SK-N-SH (cell line): ENCODE data around the gene ASB8. TPM values are rescaled to one million over a fixed set of nuclear protein-coding genes. Genes with fewer than 3 reads are reported as not detected.
A peak's percentile ranks its signal among the peaks of the same experiment; 100 is the strongest.

Experiments used
- CTCF ChIA-PET: fragments of 300-600, 350-600 bp; formaldehyde crosslinking; extraction: SDS; loops from one replicate; lab custom pipeline; 2021; lab: Yijun Ruan, JAX
- POLR2A ChIA-PET: fragments of 350-600 bp; sonication (Branson Sonifier 250); formaldehyde crosslinking; extraction: SDS; loops from one replicate; lab custom pipeline; 2020; ENCODE audit warnings: antibody characterized with exemption, inconsistent platforms; lab: Yijun Ruan, JAX
- DNase-seq: peaks from one replicate; pipeline ENCODE4 v3.0.0; 2012
- H2AFZ ChIP-seq: fragments of 200-600 bp; sonication (generic); 2 replicates; pipeline ENCODE4 v1.8.1; 2016; ENCODE audit warnings: antibody characterized with exemption, mild to moderate bottlenecking, low read depth
- H3F3A ChIP-seq: fragments of 200-600 bp; sonication (generic); replicated peaks from 2 replicates; pipeline ENCODE3; 2016; ENCODE audit warnings: antibody characterized with exemption, mild to moderate bottlenecking; ENCODE audit not compliant: insufficient read depth
- H3K27ac ChIP-seq, 2 experiments: fragments of 200-500 bp in 1 of 2; fragments of 200-600 bp in 1 of 2; sonication (Bioruptor generic) in 1 of 2; sonication (generic), shearing (Covaris generic) in 1 of 2; 2 replicates each; pipeline versions ENCODE4 v1.5.1 to v1.6.1; 2014 to 2016; ENCODE audit warnings: low read depth in 2 of 2, inconsistent platforms in 1 of 2, low read length in 1 of 2, mild to moderate bottlenecking in 1 of 2, mixed read lengths in 1 of 2
- H3K27me3 ChIP-seq: fragments of 200-600 bp; sonication (generic), shearing (Covaris generic); 2 replicates; pipeline ENCODE4 v1.6.1; 2016; ENCODE audit warnings: mixed run types; ENCODE audit not compliant: insufficient read depth
- H3K36me3 ChIP-seq, 2 experiments: fragments of 200-500 bp in 1 of 2; fragments of 200-600 bp in 1 of 2; sonication (Bioruptor generic) in 1 of 2; sonication (generic) in 1 of 2; replicated peaks in 1 of 2; 2 replicates each; pipeline versions ENCODE3 to v1.5.1; 2014 to 2016; ENCODE audit warnings: low read length in 1 of 2, mild to moderate bottlenecking in 1 of 2; ENCODE audit not compliant: insufficient read depth in 2 of 2, control insufficient read depth in 1 of 2
- H3K4me1 ChIP-seq, 2 experiments: fragments of 200-500 bp in 1 of 2; fragments of 200-600 bp in 1 of 2; sonication (Bioruptor generic) in 1 of 2; sonication (generic), shearing (Covaris generic) in 1 of 2; 2 replicates each; pipeline versions ENCODE4 v1.5.1 to v1.6.1; 2014 to 2016; ENCODE audit warnings: low read depth in 1 of 2, low read length in 1 of 2, mixed run types in 1 of 2; ENCODE audit not compliant: insufficient read depth in 2 of 2, control insufficient read depth in 1 of 2
- H3K4me2 ChIP-seq: fragments of 200-600 bp; sonication (generic), shearing (Covaris generic); 2 replicates; pipeline ENCODE4 v1.6.1; 2017; ENCODE audit warnings: mixed run types
- H3K4me3 ChIP-seq, 2 experiments: fragments of 200-500 bp in 1 of 2; fragments of 200-600 bp in 1 of 2; sonication (Bioruptor generic) in 1 of 2; sonication (generic), shearing (Covaris generic) in 1 of 2; 2 replicates each; pipeline versions ENCODE4 v1.5.1 to v1.8.1; 2014 to 2016; ENCODE audit warnings: low read depth in 2 of 2, inconsistent platforms in 1 of 2, low read length in 1 of 2, mild to moderate bottlenecking in 1 of 2, mixed read lengths in 1 of 2, moderate library complexity in 1 of 2
- H3K79me2 ChIP-seq: fragments of 200-600 bp; sonication (generic); 2 replicates; pipeline ENCODE4 v1.8.1; 2017; ENCODE audit warnings: mild to moderate bottlenecking; ENCODE audit not compliant: insufficient read depth
- H3K9ac ChIP-seq: fragments of 200-600 bp; sonication (generic); 2 replicates; pipeline ENCODE4 v1.6.1; 2017; ENCODE audit warnings: mixed run types
- H3K9me2 ChIP-seq: fragments of 200-600 bp; sonication (generic); 2 replicates; pipeline ENCODE4 v1.6.1; 2017; ENCODE audit warnings: mixed run types
- H3K9me3 ChIP-seq: fragments of 200-600 bp; sonication (generic); 2 replicates; pipeline ENCODE4 v1.6.1; 2017; ENCODE audit warnings: mixed run types, mild to moderate bottlenecking, moderate library complexity
- H4K20me1 ChIP-seq: fragments of 200-600 bp; sonication (generic); 2 replicates; pipeline ENCODE4 v1.6.1; 2017; ENCODE audit warnings: mild to moderate bottlenecking, mixed run types; ENCODE audit not compliant: insufficient read depth
- CHD2 ChIP-seq: fragments of 150-350 bp; IDR thresholded peaks from 2 replicates; pipeline ENCODE4 v1.6.1; 2018; ENCODE audit warnings: low read length; ENCODE audit not compliant: partially characterized antibody
- CTCF ChIP-seq: fragments of 200-600 bp; sonication (generic); IDR thresholded peaks from 2 replicates; pipeline ENCODE4 v1.6.1; 2017; ENCODE audit warnings: antibody characterized with exemption, mild to moderate bottlenecking, moderate library complexity
- ELF1 ChIP-seq: IDR thresholded peaks from 2 replicates; pipeline ENCODE4 v1.4.0; 2012
- EP300 ChIP-seq, 2 experiments: IDR thresholded peaks; 2 replicates each; pipeline versions ENCODE4 v1.4.0 to v1.6.1; 2012; ENCODE audit warnings: borderline replicate concordance in 1 of 2, low read depth in 1 of 2, low read length in 1 of 2
- FOXJ3 ChIP-seq: sonication (generic); formaldehyde crosslinking; IDR thresholded peaks from 2 replicates; pipeline ENCODE4 v1.5.1; 2020; ENCODE audit warnings: mild to moderate bottlenecking, missing genetic modification reagents
- GABPA ChIP-seq: IDR thresholded peaks from 2 replicates; pipeline ENCODE4 v1.4.0; 2012; ENCODE audit warnings: low read depth, mild to moderate bottlenecking
- GATA2 ChIP-seq: sonication (generic); formaldehyde crosslinking; IDR thresholded peaks from 2 replicates; pipeline ENCODE4 v1.5.0; 2020; ENCODE audit warnings: mild to moderate bottlenecking, missing genetic modification reagents
- MXI1 ChIP-seq: IDR thresholded peaks from 2 replicates; pipeline ENCODE4 v1.6.1; 2012; ENCODE audit warnings: mild to moderate bottlenecking, low read depth, low read length, improper control_type of control experiment
- NRF1 ChIP-seq: IDR thresholded peaks from 2 replicates; pipeline ENCODE4 v1.6.1; 2012; ENCODE audit warnings: low read depth, mild to moderate bottlenecking, low read length
- PBX3 ChIP-seq: IDR thresholded peaks from 2 replicates; pipeline ENCODE4; 2012
- POLR2AphosphoS5 ChIP-seq: IDR thresholded peaks from 2 replicates; pipeline ENCODE4 v1.6.1; 2012; ENCODE audit warnings: low read depth, low read length
- RAD21 ChIP-seq: IDR thresholded peaks from 2 replicates; pipeline ENCODE4 v1.6.1; 2012; ENCODE audit warnings: mild to moderate bottlenecking, low read length
- RFX5 ChIP-seq: IDR thresholded peaks from 2 replicates; pipeline ENCODE4 v1.6.1; 2012; ENCODE audit warnings: mild to moderate bottlenecking, improper control_type of control experiment, low read length
- SIN3A ChIP-seq: IDR thresholded peaks from 2 replicates; pipeline ENCODE4 v1.6.1; 2012; ENCODE audit warnings: low read depth, mild to moderate bottlenecking, low read length, moderate library complexity, borderline replicate concordance
- SMC3 ChIP-seq: IDR thresholded peaks from 2 replicates; pipeline ENCODE4 v1.6.1; 2012; ENCODE audit warnings: low read depth, low read length, improper control_type of control experiment
- TAF1 ChIP-seq: IDR thresholded peaks from 2 replicates; pipeline ENCODE4 v1.6.1; 2012; ENCODE audit warnings: low read depth, mild to moderate bottlenecking, low read length, moderate library complexity, borderline replicate concordance
- TEAD4 ChIP-seq: IDR thresholded peaks from 2 replicates; pipeline ENCODE4 v1.4.0; 2012; ENCODE audit warnings: mild to moderate bottlenecking, borderline replicate concordance; ENCODE audit not compliant: insufficient read depth
- USF2 ChIP-seq: fragments of 150-350 bp; IDR thresholded peaks from 2 replicates; pipeline ENCODE4 v1.6.1; 2017; ENCODE audit warnings: antibody characterized with exemption, low read length, low read depth, borderline replicate concordance
- WGBS: methylation state at CpG from one replicate; pipeline ENCODE4 v1.1.6; 2017; ENCODE audit warnings: low lambda C conversion rate; 5-methylcytosine and 5-hydroxymethylcytosine counted together
- polyA plus RNA-seq, 3 experiments: library from polyadenylated mRNA; depleted of rRNA; stranded (reverse); fragments of >200 nt; gene quantifications; 2 replicates each; pipeline ENCODE4 v1.2.3, GENCODE V29; 2012

ASB8 gene
- polyA plus RNA-seq (2012; rRNA removed): 13.8 and 16.9 TPM in 2 replicates
- polyA plus RNA-seq (2012; cell fraction: cytosol; rRNA removed): 14.8 and 15.0 TPM in 2 replicates
- 13.5 and 24.6 TPM in 2 replicates for polyA plus RNA-seq (2012; cell fraction: nucleus; rRNA removed)

- Histone ChIP-seq H3K4me3 (peak within 1 kb of the TSS; percentile 91 to 97), H4K20me1 (no peaks in the 10 kb centered on the region), H3K9ac (peak within 1 kb of the TSS; percentile 61), H3K79me2 (peaks cover 22% of the 10 kb centered on the region), H2AFZ (peak within 1 kb of the TSS; percentile 99), H3K9me2 (no peaks in the 10 kb centered on the region), H3K27ac (peak within 1 kb of the TSS; percentile 59 to 92; a peak in 3 of 4 replicates), H3K27me3 (no peaks in the 10 kb centered on the region), H3K9me3 (no peaks in the 10 kb centered on the region), H3K4me1 (peaks cover 0 to 8% of the 10 kb centered on the region in 2 experiments; a peak in 2 of 4 replicates), H3K36me3 (peaks cover 3 to 17% of the 10 kb centered on the region in 2 experiments), H3K4me2 (peak within 1 kb of the TSS; percentile 75), H3F3A (peaks cover 1% of the 10 kb centered on the region)
- TF ChIP-seq CHD2 (peak; percentile 94), SMC3 (peak; percentile 23; the same call in 1 of the 2 replicates), EP300 (IDR thresholded peaks at IDR 0.05; ENCODE audit: borderline replicate concordance in 1 of 2, low read depth in 1 of 2, low read length in 1 of 2) (no peak), RAD21 (peak; percentile 28; the same call in 1 of the 2 replicates), PBX3 (peak; percentile 26; the same call in 1 of the 2 replicates), POLR2AphosphoS5 (peak; percentile 58; the same call in 1 of the 2 replicates), TEAD4 (no peak), CTCF (peak; percentile 49), SIN3A (peak; percentile 97), ELF1 (peak; percentile 56; the same call in 1 of the 2 replicates), MXI1 (peak; percentile 84), GABPA (peak; percentile 87), FOXJ3 (CRISPR knock-in tag) (peak; percentile 62; the same call in 1 of the 2 replicates), GATA2 (CRISPR knock-in tag) (no peak), TAF1 (0 out of 2 replicates have a peak, but pooled peaks have one; percentile 22), RFX5 (0 out of 2 replicates have a peak, but pooled peaks have one; percentile 46), NRF1 (peak; percentile 93), USF2 (no peak)
- ChIA-PET CTCF (interaction anchor here (0.6 to 4.1 kb wide), 18 partner anchors 8 to 461 kb away, joined by 3 to 18 read pairs (median 4); partner anchors contain the start of genes SENP1 and TMEM106C), POLR2A (interaction anchor here (1.4 to 1.9 kb wide), 3 partner anchors 26 to 51 kb away, joined by 5 to 11 read pairs (median 8); partner anchors contain the start of genes CCDC184, PFKM and SENP1)
- under 1% methylated on average over 42 of the region's 56 CpGs for WGBS
- peak; percentile 97 for DNase-seq
These were observed at the start of gene ASB8 for GRCh38 chr12:48157018-48157888. TSS of gene ASB8 (minus strand) at chr12:48157515. CDS start at chr12:48153496, 4,019 bp downstream.
